DMS153 treated with DMSO at 0.1 percent for 48 hours (cell line): ENCODE measurements around the gene ENOPH1.

Experiments
- DNase-seq: peaks from one replicate; lab custom pipeline; 2025; ENCODE audit not compliant: unreplicated experiment; lab: John Stamatoyannopoulos, UW

Gene ENOPH1

DNA sequence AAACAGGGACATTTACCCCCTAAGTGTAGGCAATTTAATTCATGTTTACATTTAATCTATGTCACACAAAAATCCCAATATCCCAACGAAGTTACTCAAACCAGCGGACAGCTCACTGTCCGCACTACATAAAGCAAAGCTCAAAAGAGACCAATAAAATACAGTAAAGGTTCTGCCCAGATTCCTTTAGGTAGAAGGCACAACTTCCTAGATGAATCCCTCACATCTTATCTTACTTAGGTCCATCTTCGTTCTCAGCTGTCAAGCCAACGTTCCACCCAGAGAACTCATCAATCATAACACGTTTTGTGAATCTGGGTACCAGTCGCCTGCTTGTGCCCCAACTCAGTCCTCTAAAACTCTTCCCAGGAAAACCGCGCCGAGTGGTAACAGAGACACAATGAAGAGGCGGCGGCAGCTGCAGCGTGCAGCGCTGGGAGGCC, 1.8 kb upstream of the ENOPH1 start:
- DNase-seq: no peak

- DNase-seq: peak; percentile 81
Observed at GRCh38 chr4:82428969-82429727, 1.2 kb upstream of the ENOPH1 start.

DNA sequence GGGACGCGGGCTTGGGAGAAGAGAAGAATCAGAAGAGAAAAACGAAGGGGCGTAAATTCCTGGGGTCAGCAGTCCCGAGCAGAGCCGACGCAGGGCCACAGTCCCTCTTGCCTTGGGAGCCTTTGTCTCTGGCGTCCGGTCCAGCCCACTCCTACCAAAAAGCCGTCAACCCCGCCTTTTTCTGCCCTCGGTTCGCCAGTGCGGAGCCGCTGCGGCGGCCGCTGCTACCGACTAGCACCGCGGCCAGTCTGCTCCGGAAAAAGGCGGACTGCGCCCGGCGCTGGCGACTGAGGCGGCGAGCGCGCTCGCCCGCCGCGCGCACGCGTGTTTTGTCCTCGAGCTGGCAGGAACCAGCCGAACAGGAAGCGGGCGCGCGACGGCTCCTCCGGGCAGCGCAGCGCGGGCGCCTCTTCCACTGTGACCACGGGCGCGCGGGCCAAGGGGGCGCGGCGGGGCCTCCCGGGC, 630 bp upstream of the ENOPH1 start:
- peak; percentile 81 for DNase-seq

DNA sequence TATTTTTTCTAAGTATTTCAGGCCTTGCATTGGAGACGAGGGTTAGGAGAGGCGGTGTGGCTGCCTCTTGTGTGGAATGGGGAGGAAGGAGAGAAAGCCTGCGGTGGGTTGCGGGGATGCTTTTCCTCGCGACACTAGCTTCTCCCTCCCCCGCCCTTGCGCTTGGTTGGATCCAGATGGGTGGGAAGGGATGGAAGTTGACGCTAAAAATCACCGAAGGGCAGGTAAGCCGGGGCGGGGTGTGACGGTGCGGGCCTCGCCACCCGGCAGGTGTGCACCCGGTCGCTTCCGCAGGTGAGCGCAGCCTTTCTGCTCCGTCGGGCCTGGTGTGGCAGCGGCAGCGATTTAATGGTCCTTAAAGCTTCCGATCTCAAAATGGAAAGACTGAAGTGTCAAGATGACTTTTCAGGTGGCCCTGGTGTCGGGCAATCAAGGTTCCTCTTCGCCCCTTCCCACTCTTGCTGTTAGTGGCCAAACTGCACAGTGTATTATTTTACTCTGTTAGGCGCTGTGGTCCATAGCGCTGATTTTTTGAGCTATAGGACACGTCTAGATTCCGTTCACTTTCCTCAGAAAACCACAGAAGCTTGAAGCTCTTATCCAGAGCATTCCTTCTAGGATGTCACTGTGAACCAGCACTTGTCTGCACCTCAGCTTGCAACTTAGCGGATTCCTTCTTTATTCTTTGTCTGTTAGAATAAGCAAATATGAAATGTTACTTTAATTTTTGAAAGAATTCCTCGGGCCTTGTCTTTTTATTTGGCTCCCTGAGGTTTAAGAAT, 765 bp downstream of the ENOPH1 start:
- DNase-seq: peak; percentile 52

GRCh38 chr4:82431831-82432230, 1.4 kb downstream of the ENOPH1 start:
- no peak for DNase-seq

DNA sequence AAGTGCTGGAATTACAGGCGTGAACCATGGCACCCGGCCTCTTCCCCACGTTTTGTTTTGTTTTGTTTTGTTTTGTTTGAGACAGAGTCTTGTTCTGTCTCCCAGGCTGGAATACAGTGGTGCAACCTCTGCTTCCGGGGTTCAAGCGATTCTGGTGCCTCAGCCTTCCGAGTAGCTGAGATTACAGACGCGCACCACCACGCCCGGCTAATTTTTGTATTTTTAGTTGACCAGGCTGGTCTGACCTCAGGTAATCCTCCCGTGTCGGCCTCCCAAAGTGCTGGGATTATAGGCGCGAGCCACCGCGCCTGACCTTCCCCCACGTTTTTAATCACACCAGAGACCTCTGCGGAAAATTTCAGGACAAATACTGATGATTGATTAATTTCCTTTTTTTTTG, 2.2 kb downstream of the ENOPH1 start:
- no peak for DNase-seq

DNA sequence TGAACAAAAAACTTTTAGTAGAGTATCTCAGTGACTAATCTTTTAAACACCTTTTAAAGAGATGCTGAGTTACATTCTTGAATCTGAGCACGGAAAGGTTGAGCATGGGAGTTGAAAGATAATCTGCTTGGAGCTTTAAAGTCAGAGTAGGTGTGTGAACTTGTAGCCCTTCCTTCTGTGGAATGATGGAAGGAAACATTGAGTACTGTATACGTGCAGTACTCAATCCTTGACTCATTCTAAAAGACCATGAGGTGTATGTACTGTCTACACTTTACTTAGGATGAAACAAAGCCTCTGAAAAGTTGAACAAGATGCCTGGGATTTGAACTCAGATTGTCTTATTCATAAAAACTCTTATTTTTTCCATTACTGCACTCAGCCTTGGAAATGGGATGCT, 3.4 kb downstream of the ENOPH1 start:
- DNase-seq: no peak

- DNase-seq: no peak
Observed at GRCh38 chr4:82434949-82435348, 4.6 kb downstream of the ENOPH1 start.

GRCh38 chr4:82436130-82436529, 5.7 kb downstream of the ENOPH1 start:
- no peak for DNase-seq

DNA sequence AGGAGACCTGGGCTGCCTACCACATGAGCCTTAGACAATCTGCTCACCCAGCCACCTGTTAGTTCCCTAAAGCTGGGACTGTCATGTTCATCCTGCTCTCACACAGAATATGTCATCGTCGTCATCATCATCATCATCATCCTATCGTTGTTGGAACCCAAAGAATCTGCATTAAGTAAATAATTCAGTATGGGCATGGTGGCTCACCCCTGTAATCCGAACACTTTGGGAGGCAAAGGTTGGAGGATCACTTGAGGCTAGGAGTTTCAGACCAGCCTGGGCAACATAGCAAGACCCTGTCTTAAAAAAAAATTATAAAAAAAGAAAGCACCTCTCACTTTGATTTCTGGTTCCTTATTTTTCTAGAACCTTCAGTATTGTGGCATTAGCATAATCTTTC, 6.4 kb downstream of the ENOPH1 start:
- DNase-seq: no peak

DNA sequence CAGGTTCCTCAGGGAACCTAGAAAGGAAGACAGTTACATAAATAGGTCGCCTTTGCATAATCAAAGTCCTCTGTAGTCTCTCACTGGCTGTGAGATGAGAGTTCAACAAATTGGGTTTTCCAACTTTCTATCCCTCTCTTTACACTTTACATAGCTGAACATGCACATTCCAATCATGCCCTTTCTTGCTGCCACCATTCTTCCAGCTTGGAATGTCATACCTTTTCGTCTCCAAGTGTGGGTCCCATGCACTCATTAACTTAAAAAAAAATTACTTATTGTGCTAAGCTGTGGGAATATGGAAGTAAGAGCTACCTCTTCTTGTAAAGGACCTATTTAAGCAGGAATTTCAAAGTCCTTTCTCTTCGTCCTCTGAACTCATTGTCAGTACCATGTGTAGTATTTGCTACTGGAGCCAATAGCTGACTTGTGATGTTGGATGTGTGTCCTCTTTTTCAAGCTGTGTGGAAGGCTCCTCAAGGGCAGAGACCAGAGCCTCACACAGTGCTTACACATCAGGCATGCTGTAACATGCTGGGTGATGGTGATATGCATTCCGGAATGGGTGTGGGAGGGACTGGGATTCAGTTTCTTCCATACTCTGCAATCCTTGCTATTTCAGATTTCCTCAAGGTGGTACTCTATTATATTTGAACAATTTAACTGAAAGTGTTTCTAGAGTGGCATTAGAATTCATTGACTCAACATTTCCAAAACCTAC, 7.1 kb downstream of the ENOPH1 start:
- DNase-seq: no peak

DNA sequence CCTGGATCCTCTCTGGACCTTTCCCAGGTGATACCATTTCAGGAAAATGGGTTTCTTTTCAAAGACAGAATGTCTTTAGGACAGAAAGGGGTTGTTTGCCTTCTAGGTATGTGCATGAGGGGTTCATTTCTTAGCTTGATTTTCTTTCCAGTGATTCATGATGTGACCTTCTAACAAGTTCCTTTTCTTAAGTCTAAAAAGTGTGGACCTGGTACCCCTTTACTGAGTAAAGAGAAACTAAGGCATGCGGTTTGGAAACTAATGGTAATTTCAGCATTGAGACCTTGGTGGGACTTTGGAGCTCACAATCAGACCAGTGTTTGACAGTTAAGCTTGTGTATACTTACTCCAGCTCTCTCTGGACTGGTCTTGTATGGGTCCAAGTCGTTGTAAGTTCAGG, 8.7 kb downstream of the ENOPH1 start:
- DNase-seq: no peak

DNA sequence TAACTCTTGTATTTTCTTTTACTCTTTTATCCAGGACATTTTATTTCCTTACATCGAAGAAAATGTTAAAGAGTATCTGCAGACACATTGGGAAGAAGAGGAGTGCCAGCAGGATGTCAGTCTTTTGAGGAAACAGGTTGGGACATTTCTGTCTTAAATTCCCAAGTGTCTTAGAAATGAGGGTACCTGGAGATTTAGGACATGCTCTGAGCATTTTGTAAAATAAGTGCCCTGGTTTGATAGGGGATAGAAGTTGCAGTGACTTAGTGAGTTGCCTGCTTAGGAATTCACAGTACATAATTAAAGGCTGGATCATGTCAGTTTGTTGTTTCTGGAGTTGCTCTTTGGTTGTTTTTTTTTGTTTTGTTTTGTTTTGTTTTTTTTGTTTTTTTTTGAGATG, 17.5 kb downstream of the ENOPH1 start:
- DNase-seq: no peak

- DNase-seq: no peak
Observed at GRCh38 chr4:82450966-82451755, 20.8 kb downstream of the ENOPH1 start.

DNA sequence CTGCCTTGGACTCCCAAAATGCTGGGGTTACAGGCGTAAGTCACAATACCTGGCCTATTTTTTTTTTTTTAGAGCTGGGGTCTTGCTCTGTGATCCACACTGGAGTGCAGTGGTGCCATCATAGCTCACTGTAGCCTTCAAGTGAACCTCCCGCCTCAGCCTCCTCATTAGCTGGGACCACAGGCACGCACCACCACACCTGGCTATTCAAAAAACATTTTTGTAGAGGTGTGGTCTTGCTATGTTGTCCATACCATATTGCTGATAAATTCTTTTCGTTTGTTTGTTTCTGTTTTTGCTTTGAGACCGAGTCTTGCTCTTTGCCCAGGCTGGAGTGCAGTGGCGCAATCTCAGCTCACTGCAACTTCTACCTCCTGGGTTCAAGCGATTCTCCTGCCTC, 21.6 kb downstream of the ENOPH1 start:
- DNase-seq: no peak

DNA sequence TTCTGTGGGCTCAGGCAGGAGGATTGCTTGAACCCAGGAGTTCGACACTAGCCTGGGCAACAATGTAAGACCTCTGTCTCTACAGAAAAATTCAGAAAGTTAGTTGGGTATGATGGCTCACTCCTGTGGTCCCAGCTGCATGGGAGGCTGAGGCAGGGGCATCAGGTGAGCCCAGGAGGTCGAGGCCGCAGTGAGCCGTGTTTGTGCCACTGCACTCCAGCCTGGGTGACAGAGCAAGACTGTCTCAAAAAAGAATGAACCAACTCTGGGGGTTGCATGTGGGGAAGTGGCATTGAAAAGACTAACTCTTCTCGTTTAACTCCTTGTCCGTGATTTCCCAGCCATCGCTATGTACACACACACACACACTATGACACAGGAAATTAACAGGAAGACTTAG, 26.9 kb downstream of the ENOPH1 start:
- DNase-seq: no peak

- DNase-seq: no peak
Observed at GRCh38 chr4:82458729-82459128, 28.3 kb downstream of the ENOPH1 start.

GRCh38 chr4:82461710-82462109, 31.3 kb downstream of the ENOPH1 start:
- DNase-seq: no peak

GRCh38 chr4:82462415-82462831, 32.0 kb downstream of the ENOPH1 start:
- DNase-seq: peak; percentile 70

GRCh38 chr4:82463221-82463620, 32.8 kb downstream of the ENOPH1 start:
- no peak for DNase-seq

GRCh38 chr4:82467471-82467870, 37.1 kb downstream of the ENOPH1 start:
- no peak for DNase-seq
